GM18868 (cell line): Measurements from ENCODE around the gene MAGIX.
"Not testable (repeated sequence)": the region's sequence is repeated elsewhere in the genome, so short reads cannot be mapped to it uniquely, and the experiment has no call there.

Experiments
- ATAC-seq: cut with Tn5 transposase; IDR thresholded peaks from one replicate; pipeline ENCODE4 v1.9.1; 2021; ENCODE audit warnings: mild to moderate bottlenecking, moderate library complexity; ENCODE audit not compliant: unreplicated experiment

Gene MAGIX

DNA sequence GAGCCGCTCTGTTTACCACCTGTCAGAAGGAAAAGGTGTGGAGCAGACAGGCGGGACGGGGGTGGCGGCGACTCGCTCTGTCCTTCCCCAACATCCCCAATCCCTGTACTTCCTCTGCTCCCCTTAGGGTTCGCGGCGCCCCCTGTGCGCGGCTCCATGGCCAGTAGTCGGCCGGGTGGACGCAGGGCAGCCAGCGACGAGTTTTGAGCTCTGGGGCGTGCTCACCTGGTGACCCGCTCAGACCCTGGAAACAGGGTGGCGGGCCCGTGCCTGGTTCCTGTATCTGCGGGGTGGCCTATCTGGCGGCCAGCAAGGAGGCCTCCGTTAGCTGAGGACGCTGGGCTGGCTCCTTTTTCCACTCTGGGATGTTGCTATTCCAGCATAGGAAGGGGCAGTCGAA lies 5.4 kb upstream of the MAGIX start:
- no peak for ATAC-seq

- no peak for ATAC-seq
These were observed 1.6 kb upstream of the MAGIX start for GRCh38 chrX:49160908-49161307.

DNA sequence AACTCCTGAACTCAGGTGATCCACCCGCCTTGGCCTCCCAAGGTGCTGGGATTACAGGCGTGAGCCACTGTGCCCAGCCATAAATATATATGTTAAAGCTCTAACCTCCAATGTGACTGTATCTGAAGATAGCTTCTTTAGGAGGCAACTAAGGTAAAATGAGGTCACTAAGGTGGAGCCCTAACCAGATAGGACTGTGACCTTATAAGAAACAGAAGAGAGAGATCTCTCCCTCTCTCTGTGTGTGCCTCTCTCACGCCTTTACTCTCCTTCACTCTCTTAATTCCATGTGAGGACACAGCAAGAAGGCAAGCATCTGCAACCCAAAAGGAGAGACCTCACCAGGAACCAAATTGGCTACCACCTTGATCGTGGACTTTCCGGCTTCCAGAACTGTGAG lies 926 bp upstream of the MAGIX start:
- ATAC-seq: no peak

- peak; percentile 51 for ATAC-seq
These were observed 1.2 kb downstream of the MAGIX start for GRCh38 chrX:49163555-49164419.

DNA sequence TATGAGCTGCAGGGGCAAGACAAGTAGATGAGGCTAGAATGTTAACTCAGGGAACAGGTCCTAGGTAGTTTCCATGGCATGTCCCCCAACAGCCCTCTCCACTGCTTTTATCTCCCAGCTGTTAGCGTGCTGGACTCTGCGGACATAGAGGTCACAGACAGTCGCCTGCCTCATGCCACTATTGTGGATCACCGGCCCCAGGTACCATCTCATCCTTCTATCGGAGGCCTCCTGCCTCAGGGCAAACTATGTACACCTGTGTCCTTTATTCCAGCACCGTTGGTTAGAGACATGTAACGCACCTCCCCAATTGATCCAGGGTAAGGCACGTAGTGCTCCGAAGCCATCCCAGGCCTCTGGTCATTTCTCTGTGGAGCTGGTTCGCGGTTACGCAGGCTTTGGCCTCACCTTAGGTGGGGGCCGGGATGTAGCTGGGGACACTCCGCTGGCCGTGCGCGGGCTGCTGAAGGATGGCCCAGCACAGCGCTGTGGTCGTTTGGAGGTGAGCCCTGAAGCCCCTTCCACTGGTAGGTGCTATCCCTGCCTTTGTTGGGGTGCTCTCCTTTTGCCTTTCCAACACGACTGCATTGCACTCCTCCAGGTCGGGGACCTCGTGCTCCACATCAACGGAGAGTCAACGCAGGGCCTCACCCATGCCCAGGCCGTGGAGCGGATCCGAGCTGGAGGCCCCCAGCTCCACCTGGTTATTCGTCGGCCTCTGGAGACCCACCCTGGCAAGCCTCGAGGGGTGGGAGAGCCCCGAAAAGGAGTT lies 2.2 kb downstream of the MAGIX start:
- ATAC-seq: no peak

DNA sequence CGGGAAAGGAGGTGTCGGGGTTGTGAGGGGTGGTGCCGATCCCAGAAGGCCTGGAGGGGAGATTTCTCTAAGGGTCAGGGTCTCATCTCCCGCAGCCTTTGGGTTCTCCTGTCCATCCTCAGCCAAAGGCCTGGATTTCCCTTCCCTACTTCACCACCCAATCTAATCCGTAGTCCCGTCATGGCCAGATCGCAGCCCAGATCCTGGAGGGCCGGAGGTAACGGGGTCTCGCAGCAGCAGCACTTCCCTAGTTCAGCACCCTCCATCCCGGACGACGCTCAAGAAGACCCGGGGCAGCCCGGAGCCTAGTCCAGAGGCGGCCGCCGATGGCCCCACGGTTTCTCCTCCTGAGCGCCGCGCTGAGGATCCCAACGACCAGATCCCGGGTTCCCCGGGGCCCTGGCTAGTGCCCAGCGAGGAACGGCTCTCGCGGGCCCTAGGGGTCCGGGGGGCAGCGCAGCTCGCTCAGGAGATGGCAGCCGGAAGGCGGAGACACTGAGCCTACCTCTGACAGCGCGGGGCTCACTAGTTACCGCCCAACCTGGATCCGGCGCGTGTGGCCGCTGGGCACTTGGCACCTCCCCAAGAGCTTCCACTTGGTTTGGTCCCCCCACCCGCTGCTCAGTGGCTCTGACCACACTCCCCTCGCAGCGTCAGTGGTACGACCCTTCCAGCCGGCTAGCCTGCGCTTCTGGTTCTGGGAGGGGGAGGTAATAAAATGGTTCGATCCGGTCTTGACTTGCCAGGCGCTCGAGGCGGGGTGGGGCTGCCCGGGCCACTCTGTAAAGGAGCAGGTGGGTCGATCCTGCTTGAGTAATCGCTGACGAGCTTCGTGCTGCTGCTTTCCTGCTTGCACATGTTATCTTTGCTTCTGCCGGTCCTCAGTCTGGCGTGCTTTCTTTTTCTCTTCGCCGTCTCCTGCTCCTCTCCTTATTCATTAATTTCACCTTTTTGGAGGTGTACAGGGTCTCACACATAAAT lies 3.6 kb downstream of the MAGIX start:
- peak; percentile 51 for ATAC-seq

DNA sequence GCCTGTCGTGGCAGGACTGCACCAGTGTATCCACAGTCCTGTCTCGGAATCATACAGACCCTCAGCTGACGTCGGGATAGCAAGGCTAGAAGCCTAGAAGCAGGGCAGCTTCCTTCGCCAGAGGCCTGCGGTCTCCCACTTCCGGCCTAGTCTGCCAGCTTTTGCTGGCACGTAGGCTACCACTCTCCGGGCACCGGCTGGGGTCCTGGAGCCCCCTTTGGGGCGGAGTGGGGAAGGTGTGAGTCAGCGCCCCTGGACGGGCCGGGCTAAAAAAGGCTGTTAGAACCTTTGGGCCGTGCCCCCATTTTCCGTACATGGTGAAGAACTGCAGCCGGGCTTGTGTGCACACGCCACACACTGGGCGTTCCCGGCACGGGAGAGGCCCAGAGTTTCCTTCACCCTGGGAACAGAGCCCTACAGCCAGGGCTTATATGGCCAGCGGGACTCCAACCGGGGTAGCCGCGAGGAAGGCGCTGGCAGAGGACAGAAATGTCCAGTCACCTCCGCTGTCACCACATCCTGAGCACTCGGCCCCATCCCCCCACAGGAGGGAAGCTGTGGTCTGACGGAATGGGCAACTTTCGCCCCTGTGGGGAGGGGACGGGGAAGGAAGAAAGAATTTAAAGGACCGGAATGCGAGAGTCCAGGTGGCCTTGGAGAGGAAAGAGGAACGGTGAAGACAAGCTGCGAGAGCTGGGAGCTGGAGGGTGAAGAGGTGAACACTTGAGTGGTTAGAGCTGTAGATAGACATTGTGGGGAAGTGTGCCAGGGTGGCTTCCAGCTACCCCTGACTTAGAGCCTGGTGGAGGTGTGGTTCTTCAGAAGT lies 4.6 kb downstream of the MAGIX start:
- ATAC-seq: peak; percentile 28

- ATAC-seq: no peak
These were observed 5.2 kb downstream of the MAGIX start for GRCh38 chrX:49167740-49168108.

DNA sequence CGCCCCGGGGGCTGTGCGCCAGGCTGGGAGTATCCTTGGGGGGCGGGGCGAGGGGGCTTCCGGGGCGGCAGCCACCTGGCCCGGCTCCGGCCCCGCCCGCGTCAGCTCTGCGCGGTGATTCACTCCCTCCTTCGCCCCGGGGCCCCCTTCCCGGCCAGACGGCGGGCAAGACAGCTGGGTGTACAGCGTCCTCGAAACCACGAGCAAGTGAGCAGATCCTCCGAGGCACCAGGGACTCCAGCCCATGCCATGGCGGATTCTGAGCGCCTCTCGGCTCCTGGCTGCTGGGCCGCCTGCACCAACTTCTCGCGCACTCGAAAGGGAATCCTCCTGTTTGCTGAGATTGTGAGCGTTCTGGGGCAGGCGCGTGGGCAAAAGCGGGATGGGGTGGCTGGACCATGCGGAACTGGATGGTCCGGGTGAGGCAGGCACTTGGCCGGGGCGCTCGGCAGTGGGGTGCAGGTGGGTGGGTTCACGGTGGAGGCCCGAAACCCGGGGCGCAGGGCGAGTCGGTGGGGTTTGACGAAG lies 9.3 kb downstream of the MAGIX start, which contains the start of gene PLP2:
Gene PLP2 (plus strand): TSS at position 147 of the 528 bp plus-strand sequence. CDS start 103 bp downstream, at position 250.
- ATAC-seq: peak; percentile 44

DNA sequence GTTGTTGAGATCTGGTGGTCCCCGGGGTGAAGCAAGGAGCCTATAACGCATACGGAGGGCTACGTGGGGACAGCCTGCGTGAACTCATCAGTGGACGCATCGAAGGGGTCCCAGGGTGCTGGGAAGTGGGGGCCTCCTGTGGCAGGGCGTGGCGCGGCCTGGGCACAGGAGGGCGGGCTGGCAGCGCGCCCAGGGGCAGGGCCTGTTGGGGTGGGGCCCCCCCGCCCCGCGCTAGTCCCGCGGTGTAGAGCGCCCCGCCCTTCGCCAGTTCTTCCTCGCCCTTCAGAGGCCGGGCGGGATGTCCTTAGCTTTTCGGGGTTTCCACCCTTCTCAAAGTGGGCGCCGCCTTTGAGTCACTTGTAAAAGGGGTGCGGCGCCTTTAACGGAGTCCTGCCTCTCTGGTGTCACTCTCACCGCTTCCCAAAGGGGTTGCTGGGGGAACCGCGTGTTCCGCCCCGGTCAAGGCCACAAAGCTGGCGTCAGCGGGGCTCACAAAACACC lies 9.8 kb downstream of the MAGIX start:
- peak; percentile 81 for ATAC-seq

GRCh38 chrX:49173544-49173943 lies 11.0 kb downstream of the MAGIX start:
- ATAC-seq: not testable (repeated sequence)

GRCh38 chrX:49174723-49175122 lies 12.2 kb downstream of the MAGIX start:
- ATAC-seq: no peak

- ATAC-seq: no peak
These were observed 13.1 kb downstream of the MAGIX start for GRCh38 chrX:49175435-49176274.

DNA sequence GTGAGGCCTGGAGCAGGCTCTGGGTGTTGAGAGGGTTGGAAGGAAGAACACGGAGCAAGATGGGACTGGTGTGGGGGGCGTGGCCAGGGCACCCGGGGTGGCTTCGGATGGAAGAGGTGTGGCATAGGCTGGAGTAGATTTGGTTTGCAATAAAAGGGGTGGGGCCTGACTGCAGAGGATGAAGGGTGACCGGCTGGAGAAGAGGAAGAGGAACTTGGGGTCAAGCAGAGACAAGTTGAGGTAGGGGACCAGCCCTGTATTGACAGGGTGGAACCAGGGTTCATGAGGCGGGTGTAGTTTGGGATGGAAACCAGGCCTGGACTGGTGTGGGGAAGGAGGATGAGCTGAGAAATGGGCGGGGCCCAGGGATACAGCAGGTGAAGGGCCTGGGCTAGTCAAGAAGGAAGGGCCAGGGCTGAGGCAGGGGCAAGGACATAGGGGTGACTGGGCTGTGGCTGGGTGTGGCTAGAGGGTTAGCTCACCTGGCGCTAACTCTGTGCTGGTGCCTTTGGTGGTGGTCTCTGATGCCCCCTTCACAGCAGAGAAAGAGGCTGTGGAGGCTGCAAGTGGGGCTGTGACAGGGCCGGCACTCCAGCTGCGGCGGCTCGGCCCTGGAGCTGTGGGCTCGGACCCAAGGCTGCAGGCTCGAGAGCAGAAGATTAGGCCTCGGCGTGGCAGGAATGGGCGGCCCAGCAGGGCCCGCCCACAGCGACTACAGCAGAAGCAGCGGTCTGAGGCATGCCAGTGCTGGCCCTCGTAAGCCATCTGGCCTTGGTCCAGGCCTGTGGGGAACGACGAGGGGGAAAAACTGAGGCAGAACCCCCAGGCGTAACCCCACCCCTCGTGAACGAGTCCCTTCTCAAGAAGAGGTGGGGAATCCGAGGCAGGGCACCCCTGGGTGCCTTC lies 14.1 kb downstream of the MAGIX start:
- no peak for ATAC-seq

DNA sequence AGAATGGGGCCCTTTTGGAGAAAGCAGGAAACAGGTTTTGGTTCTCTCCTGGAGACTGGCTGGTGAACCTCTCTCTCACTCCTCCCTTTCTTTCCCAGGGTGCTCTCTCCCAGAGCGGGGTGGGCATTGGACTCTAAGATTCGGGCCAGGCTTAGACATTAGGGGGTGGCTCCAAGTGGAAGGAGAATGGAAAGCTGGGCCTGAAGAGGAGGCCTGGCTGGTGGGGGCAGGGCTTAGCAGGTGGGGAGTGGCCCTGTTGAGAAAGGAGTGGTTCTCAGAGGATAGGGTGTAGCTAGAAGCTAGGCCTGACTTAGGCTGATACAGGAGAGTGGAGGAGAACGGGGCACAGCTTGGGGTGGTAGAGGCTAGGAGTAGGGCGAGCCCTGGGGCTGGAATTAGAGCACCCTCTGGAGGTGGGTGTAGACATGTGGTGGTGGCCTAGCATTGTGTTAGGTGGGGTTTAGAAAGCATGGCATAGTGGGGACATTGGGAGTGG lies 14.8 kb downstream of the MAGIX start:
- ATAC-seq: no peak

GRCh38 chrX:49177873-49178480 lies 15.4 kb downstream of the MAGIX start:
- ATAC-seq: no peak

DNA sequence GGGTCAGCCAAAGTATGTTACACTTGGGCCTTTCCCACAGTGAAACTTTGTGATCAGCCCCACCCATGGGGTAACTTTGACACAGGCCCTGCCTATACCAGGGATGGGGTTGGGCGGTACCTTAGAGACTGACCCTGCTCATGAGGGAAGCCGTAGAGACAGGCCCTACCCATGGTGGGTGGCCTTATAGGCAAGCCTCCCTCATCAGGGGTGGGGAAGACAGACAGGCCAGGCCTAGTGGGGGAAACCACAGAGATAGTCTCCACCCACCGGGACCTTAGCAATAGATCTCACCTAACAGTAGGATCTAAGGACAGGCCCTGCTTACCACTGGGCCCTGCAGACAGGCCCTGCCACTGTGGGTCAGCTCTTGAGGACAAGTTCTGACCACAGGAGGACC lies 16.0 kb downstream of the MAGIX start:
- no peak for ATAC-seq
